SK-N-SH (cell line): ENCODE results near the gene GRHL3. TPM values are rescaled to one million over a fixed set of nuclear protein-coding genes. Genes with fewer than 3 reads are reported as not detected.

Source experiments
- CTCF ChIA-PET: fragments of 300-600, 350-600 bp; formaldehyde crosslinking; extraction: SDS; loops from one replicate; lab custom pipeline; 2021; lab: Yijun Ruan, JAX
- POLR2A ChIA-PET: fragments of 350-600 bp; sonication (Branson Sonifier 250); formaldehyde crosslinking; extraction: SDS; loops from one replicate; lab custom pipeline; 2020; ENCODE audit warnings: antibody characterized with exemption, inconsistent platforms; lab: Yijun Ruan, JAX
- DNase-seq: peaks from one replicate; pipeline ENCODE4 v3.0.0; 2012
- H2AFZ ChIP-seq: fragments of 200-600 bp; sonication (generic); 2 replicates; pipeline ENCODE4 v1.8.1; 2016; ENCODE audit warnings: antibody characterized with exemption, mild to moderate bottlenecking, low read depth
- H3F3A ChIP-seq: fragments of 200-600 bp; sonication (generic); replicated peaks from 2 replicates; pipeline ENCODE3; 2016; ENCODE audit warnings: antibody characterized with exemption, mild to moderate bottlenecking; ENCODE audit not compliant: insufficient read depth
- H3K27ac ChIP-seq, 2 experiments: fragments of 200-500 bp in 1 of 2; fragments of 200-600 bp in 1 of 2; sonication (Bioruptor generic) in 1 of 2; sonication (generic), shearing (Covaris generic) in 1 of 2; 2 replicates each; pipeline versions ENCODE4 v1.5.1 to v1.6.1; 2014 to 2016; ENCODE audit warnings: low read depth in 2 of 2, inconsistent platforms in 1 of 2, low read length in 1 of 2, mild to moderate bottlenecking in 1 of 2, mixed read lengths in 1 of 2
- H3K27me3 ChIP-seq: fragments of 200-600 bp; sonication (generic), shearing (Covaris generic); 2 replicates; pipeline ENCODE4 v1.6.1; 2016; ENCODE audit warnings: mixed run types; ENCODE audit not compliant: insufficient read depth
- H3K36me3 ChIP-seq, 2 experiments: fragments of 200-500 bp in 1 of 2; fragments of 200-600 bp in 1 of 2; sonication (Bioruptor generic) in 1 of 2; sonication (generic) in 1 of 2; replicated peaks in 1 of 2; 2 replicates each; pipeline versions ENCODE3 to v1.5.1; 2014 to 2016; ENCODE audit warnings: low read length in 1 of 2, mild to moderate bottlenecking in 1 of 2; ENCODE audit not compliant: insufficient read depth in 2 of 2, control insufficient read depth in 1 of 2
- H3K4me1 ChIP-seq, 2 experiments: fragments of 200-500 bp in 1 of 2; fragments of 200-600 bp in 1 of 2; sonication (Bioruptor generic) in 1 of 2; sonication (generic), shearing (Covaris generic) in 1 of 2; 2 replicates each; pipeline versions ENCODE4 v1.5.1 to v1.6.1; 2014 to 2016; ENCODE audit warnings: low read depth in 1 of 2, low read length in 1 of 2, mixed run types in 1 of 2; ENCODE audit not compliant: insufficient read depth in 2 of 2, control insufficient read depth in 1 of 2
- H3K4me2 ChIP-seq: fragments of 200-600 bp; sonication (generic), shearing (Covaris generic); 2 replicates; pipeline ENCODE4 v1.6.1; 2017; ENCODE audit warnings: mixed run types
- H3K4me3 ChIP-seq, 2 experiments: fragments of 200-500 bp in 1 of 2; fragments of 200-600 bp in 1 of 2; sonication (Bioruptor generic) in 1 of 2; sonication (generic), shearing (Covaris generic) in 1 of 2; 2 replicates each; pipeline versions ENCODE4 v1.5.1 to v1.8.1; 2014 to 2016; ENCODE audit warnings: low read depth in 2 of 2, inconsistent platforms in 1 of 2, low read length in 1 of 2, mild to moderate bottlenecking in 1 of 2, mixed read lengths in 1 of 2, moderate library complexity in 1 of 2
- H3K79me2 ChIP-seq: fragments of 200-600 bp; sonication (generic); 2 replicates; pipeline ENCODE4 v1.8.1; 2017; ENCODE audit warnings: mild to moderate bottlenecking; ENCODE audit not compliant: insufficient read depth
- H3K9ac ChIP-seq: fragments of 200-600 bp; sonication (generic); 2 replicates; pipeline ENCODE4 v1.6.1; 2017; ENCODE audit warnings: mixed run types
- H3K9me2 ChIP-seq: fragments of 200-600 bp; sonication (generic); 2 replicates; pipeline ENCODE4 v1.6.1; 2017; ENCODE audit warnings: mixed run types
- H3K9me3 ChIP-seq: fragments of 200-600 bp; sonication (generic); 2 replicates; pipeline ENCODE4 v1.6.1; 2017; ENCODE audit warnings: mixed run types, mild to moderate bottlenecking, moderate library complexity
- H4K20me1 ChIP-seq: fragments of 200-600 bp; sonication (generic); 2 replicates; pipeline ENCODE4 v1.6.1; 2017; ENCODE audit warnings: mild to moderate bottlenecking, mixed run types; ENCODE audit not compliant: insufficient read depth
- CTCF ChIP-seq: fragments of 200-600 bp; sonication (generic); IDR thresholded peaks from 2 replicates; pipeline ENCODE4 v1.6.1; 2017; ENCODE audit warnings: antibody characterized with exemption, mild to moderate bottlenecking, moderate library complexity
- EP300 ChIP-seq, 2 experiments: IDR thresholded peaks; 2 replicates each; pipeline versions ENCODE4 v1.4.0 to v1.6.1; 2012; ENCODE audit warnings: borderline replicate concordance in 1 of 2, low read depth in 1 of 2, low read length in 1 of 2
- FOXM1 ChIP-seq: IDR thresholded peaks from 2 replicates; pipeline ENCODE4 v1.4.0; 2012; ENCODE audit warnings: low read depth, mild to moderate bottlenecking
- GABPA ChIP-seq: IDR thresholded peaks from 2 replicates; pipeline ENCODE4 v1.4.0; 2012; ENCODE audit warnings: low read depth, mild to moderate bottlenecking
- MEF2A ChIP-seq: IDR thresholded peaks from 2 replicates; pipeline ENCODE4 v1.4.0; 2012; ENCODE audit warnings: low read depth, borderline replicate concordance
- MXI1 ChIP-seq: IDR thresholded peaks from 2 replicates; pipeline ENCODE4 v1.6.1; 2012; ENCODE audit warnings: mild to moderate bottlenecking, low read depth, low read length, improper control_type of control experiment
- RCOR1 ChIP-seq: fragments of 150-350 bp; IDR thresholded peaks from 2 replicates; pipeline ENCODE4 v1.6.1; 2017; ENCODE audit warnings: antibody characterized with exemption, low read length
- USF1 ChIP-seq: IDR thresholded peaks from 2 replicates; pipeline ENCODE4 v1.4.0; 2012; ENCODE audit warnings: low read depth, borderline replicate concordance
- USF2 ChIP-seq: fragments of 150-350 bp; IDR thresholded peaks from 2 replicates; pipeline ENCODE4 v1.6.1; 2017; ENCODE audit warnings: antibody characterized with exemption, low read length, low read depth, borderline replicate concordance
- WGBS: methylation state at CpG from one replicate; pipeline ENCODE4 v1.1.6; 2017; ENCODE audit warnings: low lambda C conversion rate; 5-methylcytosine and 5-hydroxymethylcytosine counted together
- polyA plus RNA-seq, 3 experiments: library from polyadenylated mRNA; depleted of rRNA; stranded (reverse); fragments of >200 nt; gene quantifications; 2 replicates each; pipeline ENCODE4 v1.2.3, GENCODE V29; 2012

The GRHL3 gene
- polyA plus RNA-seq, 1 of the 3 experiments (the other 2 are of a cell fraction), result 0.05 TPM

DNA sequence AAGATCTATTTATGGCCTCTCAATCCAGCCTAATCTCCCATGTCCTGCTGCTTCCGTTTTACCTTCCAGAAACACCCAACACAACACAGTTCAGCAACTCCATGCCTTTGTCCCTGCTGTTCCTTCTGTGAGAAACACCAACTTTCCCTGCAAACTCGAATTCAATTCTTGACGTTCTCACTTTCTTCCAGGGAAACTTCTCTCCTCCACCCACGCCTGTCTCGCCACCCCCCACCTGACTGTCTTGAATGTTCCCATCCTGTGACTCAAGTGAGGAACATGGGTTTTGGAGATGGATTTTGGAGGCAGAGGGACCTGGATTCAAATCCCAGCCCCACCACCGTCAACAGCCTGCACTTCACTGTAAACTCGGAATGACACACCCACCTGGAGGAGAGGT, 44.8 kb downstream of the GRHL3 start:
- Histone ChIP-seq H3K4me3 (no peak overlapping the region), H3F3A (peaks cover 13% of the 10 kb centered on the region), H3K27me3 (no peaks in the 10 kb centered on the region), H4K20me1 (no peaks in the 10 kb centered on the region), H3K36me3 (peaks cover 0 to 5% of the 10 kb centered on the region in 2 experiments), H2AFZ (no peak overlapping the region), H3K4me2 (no peak overlapping the region), H3K79me2 (no peaks in the 10 kb centered on the region), H3K9me2 (no peaks in the 10 kb centered on the region), H3K9me3 (no peaks in the 10 kb centered on the region), H3K4me1 (peaks cover 11 to 15% of the 10 kb centered on the region in 2 experiments), H3K9ac (no peak overlapping the region), H3K27ac (no peak overlapping the region)
- CTCF ChIA-PET, result interaction anchor here (0.8 to 5.1 kb wide), 3 partner anchors 27 to 214 kb away, joined by 3 to 41 read pairs (median 33); no protein-coding TSS in a partner anchor
- POLR2A ChIA-PET, result no interaction called here
- no peak for DNase-seq
- WGBS, result 98% methylated on average over 7 of the region's 7 CpGs
- no peak for TF ChIP-seq USF1
- TF ChIP-seq RCOR1, result no peak
- TF ChIP-seq MEF2A, result no peak

- TF ChIP-seq CTCF (no peak), MXI1 (no peak), FOXM1 (no peak), GABPA (no peak), USF2 (no peak), EP300 (IDR thresholded peaks at IDR 0.05; ENCODE audit: borderline replicate concordance in 1 of 2, low read depth in 1 of 2, low read length in 1 of 2) (no peak)
- TF ChIP-seq, all 33 proteins: peak for 0
- POLR2A ChIA-PET, result no interaction called here
These were observed 45.4 kb downstream of the GRHL3 start for GRCh38 chr1:24364605-24364974.

More at GRCh38 chr1:24364605-24364974, 45.4 kb downstream of the GRHL3 start:
- no peaks in the 10 kb centered on the region for H3K79me2 ChIP-seq
- no peaks in the 10 kb centered on the region for H3K9me2 ChIP-seq
- H3K27me3 ChIP-seq, result no peaks in the 10 kb centered on the region
- CTCF ChIA-PET, result interaction anchor here (0.8 to 5.1 kb wide), 3 partner anchors 27 to 214 kb away, joined by 3 to 41 read pairs (median 33); no protein-coding TSS in a partner anchor
- no peaks in the 10 kb centered on the region for H3K9me3 ChIP-seq
- H3K36me3 ChIP-seq, result no peaks in the 10 kb centered on the region
- WGBS, result 38% methylated on average over 2 of the region's 2 CpGs
- no peak for DNase-seq
- H3K4me2 ChIP-seq, result peak overlapping the region; percentile 39
- peaks cover 11 to 15% of the 10 kb centered on the region in 2 experiments for H3K4me1 ChIP-seq
- H3K9ac ChIP-seq, result no peak overlapping the region; the same call in 1 of the 2 replicates
- no peak overlapping the region for H2AFZ ChIP-seq
- H3K27ac ChIP-seq, result peak overlapping the region in 1 of 2 experiments; percentile 73; a peak in 3 of 4 replicates
- H4K20me1 ChIP-seq, result no peaks in the 10 kb centered on the region
- no peak overlapping the region for H3K4me3 ChIP-seq
- peaks cover 13% of the 10 kb centered on the region for H3F3A ChIP-seq
